NCI-H1105 treated with DMSO at 0.1 percent for 48 hours (cell line): ENCODE data around the gene ARID1B.

ENCODE experiments used
- DNase-seq: peaks from one replicate; lab custom pipeline; 2025; lab: John Stamatoyannopoulos, UW

The ARID1B gene

GRCh38 chr6:156906451-156906850, 129.3 kb downstream of the ARID1B start:
- no peak for DNase-seq

DNA sequence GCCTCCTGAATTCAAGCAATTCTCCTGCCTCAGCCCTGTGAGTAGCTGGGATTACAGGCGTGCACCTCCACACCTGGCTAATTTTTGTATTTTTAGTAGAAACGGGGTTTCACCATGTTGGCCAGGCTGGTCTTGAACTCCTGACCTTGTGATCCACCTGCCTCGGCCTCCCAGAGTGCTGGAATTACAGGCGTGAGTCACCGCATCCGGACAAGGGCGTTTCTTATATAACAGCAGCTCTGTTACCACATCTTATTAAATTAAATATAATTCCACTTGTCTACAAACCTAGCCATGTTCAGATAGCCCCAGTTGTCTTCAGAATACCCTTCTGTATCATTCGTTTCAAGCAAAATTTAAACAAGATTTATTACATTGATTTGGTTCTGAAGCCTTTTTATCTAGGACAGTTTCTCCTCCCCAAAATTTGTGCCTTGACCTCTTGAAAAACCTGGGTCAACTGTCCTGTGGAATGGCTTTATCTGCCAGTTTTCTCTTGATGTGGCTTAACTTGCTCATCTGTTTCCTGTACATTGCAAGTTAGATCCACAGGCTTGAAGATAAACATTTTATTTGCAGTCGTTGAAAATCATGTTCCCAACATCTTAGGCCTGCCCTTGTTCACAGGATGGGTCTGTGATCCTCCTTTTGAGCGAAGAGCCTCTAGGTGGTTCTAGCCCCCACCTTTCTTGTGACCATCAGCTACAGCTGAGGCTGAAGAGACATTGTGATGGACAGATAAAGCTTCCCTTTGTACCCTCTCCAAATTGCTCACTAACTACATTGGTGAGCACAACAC, 132.2 kb downstream of the ARID1B start:
- DNase-seq = no peak

DNA sequence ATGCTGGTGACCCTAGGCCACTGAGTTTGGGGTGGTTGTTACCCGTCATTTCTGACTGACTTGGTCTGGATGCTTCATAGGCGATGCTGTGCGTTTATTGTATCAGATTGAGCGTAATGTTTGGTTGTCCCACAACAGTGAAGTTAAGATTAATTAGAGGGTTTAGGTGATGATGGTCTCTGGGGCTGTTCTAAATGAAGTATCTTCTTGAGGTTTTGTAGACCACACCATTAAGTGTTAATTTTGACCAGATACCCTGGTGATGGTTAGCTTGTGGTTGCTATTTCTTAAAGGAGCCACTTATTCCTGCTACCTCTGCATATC, 132.8 kb downstream of the ARID1B start:
- no peak for DNase-seq

DNA sequence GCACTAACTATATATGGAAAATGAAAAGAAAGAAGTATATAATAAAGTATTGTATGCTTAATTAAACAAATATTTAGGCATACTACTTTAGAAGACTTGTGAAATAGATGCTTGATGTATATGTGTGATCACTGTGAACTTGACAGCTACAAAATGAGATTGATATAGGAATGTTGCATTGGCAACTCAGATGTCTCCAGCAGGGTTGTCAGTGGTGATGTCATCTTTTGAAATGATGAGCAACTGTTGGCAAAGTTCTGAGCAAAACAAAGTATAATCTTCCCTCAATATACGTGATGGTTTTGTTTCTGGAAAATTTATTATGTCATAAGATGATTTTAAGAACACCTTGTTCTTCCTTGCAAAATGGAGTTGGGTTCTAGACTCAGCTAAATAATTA, 133.8 kb downstream of the ARID1B start:
- DNase-seq = no peak

- DNase-seq = no peak
Measured at GRCh38 chr6:156911581-156911980, 134.4 kb downstream of the ARID1B start.

- no peak for DNase-seq
Measured at GRCh38 chr6:156912431-156912830, 135.3 kb downstream of the ARID1B start.

- no peak for DNase-seq
Measured at GRCh38 chr6:156914181-156914580, 137.0 kb downstream of the ARID1B start.

GRCh38 chr6:156916130-156916801, 139.1 kb downstream of the ARID1B start:
- DNase-seq = no peak

- no peak for DNase-seq
Measured at GRCh38 chr6:156917213-156917612, 140.0 kb downstream of the ARID1B start.

GRCh38 chr6:156918647-156919046, 141.5 kb downstream of the ARID1B start:
- no peak for DNase-seq

GRCh38 chr6:156919370-156919769, 142.2 kb downstream of the ARID1B start:
- no peak for DNase-seq

DNA sequence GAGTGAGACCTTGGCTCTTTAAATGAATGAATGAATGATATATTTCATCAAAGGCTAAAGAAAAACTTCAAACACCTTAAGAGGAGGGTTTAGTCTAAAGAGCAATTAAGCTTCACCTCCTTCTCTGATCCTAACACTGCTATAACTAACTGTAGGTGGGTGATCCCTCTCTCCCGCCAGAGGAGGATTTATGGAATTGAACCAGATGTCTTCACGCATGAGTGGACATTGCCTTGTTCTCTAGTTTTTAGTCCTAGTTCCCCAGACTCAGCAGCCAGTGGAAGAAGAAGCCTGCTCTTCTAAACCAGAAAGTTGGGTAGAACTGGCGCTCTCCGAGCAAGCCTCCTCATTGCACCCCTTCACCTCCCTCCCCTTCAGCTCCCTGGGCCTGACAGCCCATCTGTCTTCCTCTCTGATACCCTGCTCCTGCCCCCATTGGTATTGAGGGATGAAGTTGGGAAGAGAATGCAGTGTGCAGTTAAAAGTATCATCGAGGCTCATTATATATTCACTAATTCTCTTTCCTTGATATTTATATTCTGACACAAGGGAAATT, 142.7 kb downstream of the ARID1B start:
- DNase-seq = no peak

GRCh38 chr6:156924246-156924645, 147.1 kb downstream of the ARID1B start:
- no peak for DNase-seq

DNA sequence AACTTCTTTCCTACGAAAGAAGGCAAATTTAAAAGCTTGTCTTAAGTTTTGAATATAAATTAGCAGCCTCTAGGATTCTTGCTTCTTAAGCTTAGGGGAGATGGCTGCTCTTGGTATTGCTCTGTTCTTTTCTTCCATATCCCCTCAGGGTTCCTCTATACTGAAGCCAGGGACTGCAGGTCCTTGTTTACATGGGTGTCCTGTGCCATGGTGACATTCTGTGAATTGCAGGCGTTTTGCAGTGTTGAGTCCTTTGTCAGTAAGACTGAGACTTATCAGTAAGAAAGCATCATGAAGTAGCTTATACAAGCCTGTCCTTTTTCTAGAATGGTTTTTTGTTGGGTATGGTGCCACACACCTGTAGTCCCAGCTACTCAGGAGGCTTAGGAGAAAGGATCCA, 147.8 kb downstream of the ARID1B start:
- no peak for DNase-seq

DNA sequence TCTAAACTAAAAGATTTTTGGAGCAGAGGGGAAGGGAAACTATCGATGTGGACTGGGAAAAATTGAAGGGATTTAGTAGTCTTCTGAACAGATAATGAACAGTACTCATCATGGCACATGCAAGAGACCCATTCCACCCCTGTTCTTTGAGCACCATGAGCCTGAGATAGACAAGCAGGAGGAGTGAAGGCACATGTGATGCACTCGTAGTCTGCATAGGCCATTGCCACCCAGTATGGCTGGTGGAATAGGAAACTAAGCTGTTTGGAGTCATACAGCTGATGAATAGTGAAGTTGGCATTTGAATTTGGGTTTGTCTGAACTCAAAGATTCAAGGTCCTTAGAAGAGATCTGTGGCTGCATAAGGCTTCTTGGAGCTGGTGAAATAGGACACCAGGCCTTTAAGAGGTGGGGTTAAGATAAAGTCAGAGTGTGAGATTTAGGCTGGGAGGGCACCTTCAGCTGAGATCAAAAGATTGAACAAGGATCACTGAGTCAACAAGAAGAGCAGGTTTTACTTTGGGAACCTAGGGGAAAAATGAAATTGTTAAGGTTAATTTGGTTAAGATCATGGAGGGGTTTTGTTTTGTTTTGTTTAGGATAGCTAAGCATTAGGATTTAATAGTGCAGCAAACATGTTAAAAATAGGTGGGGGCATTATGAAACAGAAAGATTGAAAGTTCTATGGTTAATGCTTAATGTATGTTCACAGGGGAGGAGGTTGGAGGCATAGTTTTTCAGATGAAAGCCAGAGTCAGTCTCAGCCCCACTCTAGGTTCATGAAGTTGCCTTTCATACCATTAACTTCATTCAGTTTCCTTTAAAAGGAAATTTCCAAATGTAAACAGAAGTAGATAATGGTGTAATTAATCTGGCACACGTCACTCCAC, 148.8 kb downstream of the ARID1B start:
- DNase-seq = no peak

GRCh38 chr6:156928126-156928525, 150.9 kb downstream of the ARID1B start:
- no peak for DNase-seq

DNA sequence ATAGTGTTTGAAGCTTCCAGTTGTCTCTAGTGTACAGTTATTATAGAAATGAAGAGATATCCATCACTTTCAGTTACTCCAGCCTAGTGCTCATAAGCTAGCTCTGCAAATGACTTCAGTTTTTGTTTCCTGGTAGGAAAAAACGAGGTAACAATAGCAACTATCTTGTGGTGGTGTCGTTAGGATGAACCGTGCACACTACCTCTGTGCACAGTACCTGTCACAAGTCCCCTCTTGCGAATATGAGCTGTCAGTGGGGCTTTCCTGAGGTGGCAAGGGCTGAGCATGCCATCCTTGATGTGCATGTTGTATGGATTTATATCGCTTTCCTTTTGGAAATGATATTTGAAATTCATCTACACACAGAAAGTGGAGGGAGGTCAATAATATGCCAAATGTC, 151.8 kb downstream of the ARID1B start:
- DNase-seq = no peak

- DNase-seq = no peak
Measured at GRCh38 chr6:156931283-156931682, 154.1 kb downstream of the ARID1B start.

GRCh38 chr6:156933201-156934068, 156.3 kb downstream of the ARID1B start:
- DNase-seq = peak; percentile 92

GRCh38 chr6:156934069-156934460, 156.9 kb downstream of the ARID1B start:
- DNase-seq = peak; percentile 93

- no peak for DNase-seq
Measured at GRCh38 chr6:156935000-156935399, 157.8 kb downstream of the ARID1B start.
